Measurements from ENCODE around the gene GUK1. TPM values are rescaled to one million over a fixed set of nuclear protein-coding genes. Genes with fewer than 3 reads are reported as not detected.
"Not testable (repeated sequence)": the region's sequence is repeated elsewhere in the genome, so short reads cannot be mapped to it uniquely, and the experiment has no call there.

GUK1 gene
- total RNA-seq, 1 experiment from 2014 or later = 376 TPM

DNA sequence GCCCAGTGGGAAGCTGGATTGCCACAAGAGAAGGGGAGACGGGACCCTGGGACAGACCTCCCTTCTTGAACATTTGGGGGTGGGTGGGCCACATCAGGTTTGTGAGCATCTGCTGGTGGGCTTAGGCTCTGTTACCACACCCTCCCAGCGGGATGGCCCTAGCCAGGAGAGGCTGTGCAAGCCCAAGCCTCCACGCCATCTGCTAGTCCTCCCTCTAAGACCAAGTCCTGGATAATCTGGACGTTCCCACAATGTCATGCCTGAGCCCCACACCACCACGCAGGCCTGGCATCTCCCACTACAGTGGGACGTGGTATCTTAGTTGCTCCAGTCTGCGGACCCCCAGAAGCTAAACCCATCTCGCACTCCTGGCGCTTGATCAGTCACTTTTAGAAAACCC is 21.8 kb downstream of the GUK1 start:
- no peak for DNase-seq (ENCODE audit: low read depth)

DNA sequence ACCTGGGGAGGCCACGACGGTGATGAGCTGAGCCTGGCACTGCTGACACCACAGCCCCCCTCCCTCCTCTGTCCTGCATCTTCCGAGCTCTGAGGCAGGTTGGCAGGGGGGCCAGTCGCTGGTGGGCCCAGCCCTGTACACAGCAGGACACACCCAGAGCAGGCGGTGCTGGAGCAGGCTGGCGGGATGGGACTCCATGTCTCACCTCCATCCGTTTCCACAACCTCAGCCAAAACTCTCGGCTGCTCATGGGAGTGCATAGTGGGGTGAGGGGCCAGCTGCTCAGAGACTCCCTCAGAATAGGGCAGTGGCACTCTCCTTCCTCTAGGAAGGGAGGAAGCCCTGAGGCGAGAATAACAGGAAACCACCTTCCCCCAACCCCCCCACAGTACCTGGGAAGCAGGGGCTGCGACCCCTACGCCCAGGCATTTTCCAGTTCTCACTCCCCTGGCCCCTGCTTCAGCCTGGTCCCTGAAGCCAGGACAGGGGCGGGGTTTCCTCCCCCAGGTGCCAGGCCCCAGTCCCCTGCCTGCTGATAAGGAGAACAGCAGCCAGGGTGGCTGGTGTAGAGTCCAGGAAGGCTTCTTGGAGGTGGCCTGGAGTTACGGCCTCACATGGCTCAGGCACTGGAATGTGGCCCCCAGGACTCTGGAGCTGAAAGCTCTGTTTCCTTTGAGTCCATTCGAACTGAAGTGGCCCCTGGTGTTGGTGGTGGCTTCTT is 22.4 kb downstream of the GUK1 start:
- no peak for DNase-seq (ENCODE audit: low read depth)

- no peak for DNase-seq (ENCODE audit: low read depth)
Observed at GRCh38 chr1:228163007-228163753, 23.1 kb downstream of the GUK1 start.

DNA sequence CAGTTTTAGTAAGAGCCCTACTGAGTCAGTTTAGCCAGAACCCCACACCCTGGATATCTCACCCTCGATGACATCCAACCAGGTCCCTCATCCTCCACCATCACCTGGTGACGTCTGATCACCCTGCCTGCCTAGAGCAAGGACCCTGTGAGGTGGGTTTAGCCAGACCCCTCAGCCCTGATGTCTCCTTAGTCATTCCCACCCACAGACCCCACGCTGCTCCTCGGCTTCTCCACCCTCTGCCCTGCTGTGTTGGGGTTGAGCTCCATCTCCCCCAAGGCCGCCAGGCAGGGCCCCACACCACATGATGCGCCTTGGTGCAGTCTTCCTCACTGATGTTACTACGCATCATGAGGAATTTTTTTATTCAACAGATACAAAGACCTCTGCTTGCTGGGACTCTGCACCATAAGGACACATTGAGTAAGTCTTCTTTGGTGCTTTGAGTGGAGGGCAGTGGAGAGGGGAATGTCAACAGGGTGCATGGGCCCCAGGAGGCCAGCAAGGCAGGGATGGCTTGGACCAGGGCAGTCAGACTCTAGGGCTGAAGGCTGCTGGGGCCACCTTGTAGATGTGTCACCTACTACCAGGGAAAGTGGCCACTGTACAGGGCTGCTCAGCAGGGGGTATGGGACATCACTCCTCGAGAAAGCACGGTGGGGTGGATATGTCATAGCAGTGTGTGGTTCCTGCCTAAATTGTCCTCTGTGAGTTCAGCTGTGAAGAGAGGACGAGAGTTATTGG is 23.9 kb downstream of the GUK1 start:
- DNase-seq (ENCODE audit: low read depth) = no peak

- no peak for DNase-seq (ENCODE audit: low read depth)
Observed at GRCh38 chr1:228164561-228165371, 24.7 kb downstream of the GUK1 start.

GRCh38 chr1:228165372-228166169 is 25.5 kb downstream of the GUK1 start, which contains the start of gene IBA57:
IBA57 (plus strand) TSS chr1:228165804; CDS start chr1:228165817, 13 bp downstream.
- DNase-seq (ENCODE audit: low read depth) = peak; percentile 98

DNA sequence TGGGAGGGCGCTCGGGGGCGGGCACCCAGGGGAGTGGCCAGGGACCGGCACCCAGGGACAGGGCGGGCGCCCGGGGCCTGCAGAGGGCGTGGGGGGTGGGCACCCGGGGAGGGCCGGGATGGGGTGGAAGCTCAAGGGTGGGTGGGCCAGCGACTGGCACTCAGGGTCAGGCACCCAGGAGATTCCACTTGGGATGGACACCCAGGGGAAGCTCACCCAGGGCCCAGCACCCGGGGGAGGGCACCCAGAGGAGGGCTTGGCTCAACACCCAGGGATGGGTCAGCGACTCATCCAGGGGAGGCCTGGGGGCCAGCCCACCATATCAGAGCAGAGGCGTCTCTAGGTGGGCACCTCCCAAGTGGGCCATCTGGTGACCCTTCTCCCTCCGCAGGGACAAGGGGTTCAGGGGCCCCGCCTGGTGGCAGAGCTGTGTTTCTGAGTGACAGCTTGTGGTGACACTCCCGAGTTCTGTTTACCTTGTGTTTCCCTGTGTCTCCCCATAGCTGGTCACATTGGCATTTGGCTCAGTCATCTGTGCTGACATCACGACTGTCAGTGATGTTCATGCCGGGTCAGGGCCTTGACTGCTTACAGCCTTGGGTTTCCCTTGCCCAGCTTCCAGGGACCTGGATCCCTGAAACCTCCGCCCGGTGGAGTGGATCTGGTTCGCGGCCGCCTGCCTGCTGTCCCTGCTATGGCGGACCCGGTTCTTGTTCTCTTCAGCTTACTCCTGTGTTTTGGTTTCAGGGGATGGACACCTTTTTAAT is 26.3 kb downstream of the GUK1 start:
- peak; percentile 70 for DNase-seq (ENCODE audit: low read depth)

DNA sequence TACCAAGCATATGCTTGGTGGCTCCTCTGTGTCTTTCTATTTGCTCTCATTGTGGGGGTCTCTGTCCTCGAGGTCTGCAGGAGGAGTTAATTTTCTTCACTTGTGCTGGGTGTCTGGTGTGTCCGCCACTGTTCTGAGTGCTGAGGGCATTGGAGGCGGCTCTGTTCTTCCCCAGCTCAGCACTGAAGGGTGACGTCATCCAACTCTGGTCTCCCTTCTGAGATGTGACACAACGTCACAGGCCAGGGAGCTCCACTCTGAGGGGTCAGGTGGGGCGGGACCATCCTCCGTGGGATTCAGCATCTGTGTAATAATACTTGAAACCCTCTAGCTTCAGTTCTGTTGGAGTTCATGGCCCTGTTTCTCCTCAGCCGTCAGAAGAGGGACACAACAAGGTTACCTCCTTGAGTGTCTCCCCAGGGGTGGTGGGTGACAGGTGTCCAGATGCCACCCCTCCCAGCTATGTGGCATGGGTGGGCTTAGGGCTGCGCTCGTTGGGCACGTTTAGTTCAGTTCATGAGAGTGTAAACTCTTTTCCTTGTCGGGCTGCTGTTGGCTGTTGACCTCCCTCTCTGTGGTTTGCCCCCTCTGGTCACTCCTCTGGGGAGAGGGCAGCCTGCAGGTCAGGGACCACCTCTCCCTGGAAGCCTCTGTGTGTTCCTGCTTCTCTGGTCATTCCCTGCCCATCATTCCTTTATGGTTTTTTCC is 28.6 kb downstream of the GUK1 start:
- no peak for DNase-seq (ENCODE audit: low read depth)

GRCh38 chr1:228169345-228169744 is 29.3 kb downstream of the GUK1 start:
- DNase-seq (ENCODE audit: low read depth) = no peak

GRCh38 chr1:228170666-228171065 is 30.6 kb downstream of the GUK1 start:
- DNase-seq (ENCODE audit: low read depth) = no peak

DNA sequence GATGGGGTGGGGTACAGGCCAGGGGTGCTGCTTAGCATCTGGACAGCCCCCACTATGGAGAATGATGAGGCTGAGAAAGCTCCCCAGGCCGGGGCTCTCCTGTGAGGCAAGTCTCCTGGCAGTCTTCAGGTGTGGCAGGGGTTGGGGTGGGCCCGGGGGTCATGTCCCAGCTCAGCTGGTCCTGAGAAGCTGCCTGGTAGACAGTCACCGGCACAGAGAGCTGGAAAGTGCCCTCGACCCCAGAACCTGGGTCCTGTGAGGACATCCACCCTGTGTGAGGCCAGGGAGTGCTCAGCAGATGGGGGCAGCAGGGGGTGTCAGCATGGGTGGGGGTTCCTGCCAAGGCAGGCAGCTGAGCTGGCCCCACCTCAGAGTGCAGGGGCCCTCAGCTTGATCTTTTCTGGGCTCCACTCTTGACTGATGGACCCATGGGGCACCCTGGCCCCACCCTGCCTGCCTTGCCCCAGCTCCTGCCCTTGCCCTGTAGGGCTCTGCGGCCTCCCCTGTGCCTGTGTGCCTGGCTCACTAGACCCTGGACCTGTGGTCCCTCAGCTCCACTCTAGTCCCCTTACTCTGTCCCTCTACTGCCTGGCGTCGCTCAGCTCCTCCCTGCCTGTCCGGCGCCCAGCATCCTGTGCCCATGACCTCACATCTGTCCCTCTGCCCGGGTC is 31.3 kb downstream of the GUK1 start:
- DNase-seq (ENCODE audit: low read depth) = no peak

- no peak for DNase-seq (ENCODE audit: low read depth)
Observed at GRCh38 chr1:228172591-228173527, 32.8 kb downstream of the GUK1 start.

- DNase-seq (ENCODE audit: low read depth) = not testable (repeated sequence)
Observed at GRCh38 chr1:228173528-228174481, 33.7 kb downstream of the GUK1 start.

GRCh38 chr1:228174482-228175315 is 34.6 kb downstream of the GUK1 start:
- DNase-seq (ENCODE audit: low read depth) = no peak

- DNase-seq (ENCODE audit: low read depth) = no peak
Observed at GRCh38 chr1:228175316-228176023, 35.4 kb downstream of the GUK1 start.
